ENCODE data around the gene CCDC33.

The CCDC33 gene

DNA sequence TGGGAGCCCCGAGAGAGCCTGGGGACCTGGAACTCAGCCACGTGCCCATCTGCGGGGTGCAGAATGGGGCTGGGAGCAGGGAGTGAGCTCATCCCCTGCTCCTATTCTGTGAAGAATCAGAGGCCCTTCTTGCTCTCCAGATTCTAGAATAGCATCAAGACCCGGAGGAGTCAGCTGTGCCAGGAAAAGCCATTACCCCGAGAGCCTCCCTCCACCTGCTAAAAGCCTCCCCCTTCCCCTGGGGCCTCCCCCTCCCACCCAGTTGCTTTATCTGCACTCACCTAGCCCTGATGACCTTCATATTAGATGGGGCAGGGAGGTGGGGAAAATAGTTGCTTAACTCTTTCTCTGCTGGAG lies 23.1 kb downstream of the CCDC33 start:
- DNase-seq (ENCODE audit: low spot score), result no peak

DNA sequence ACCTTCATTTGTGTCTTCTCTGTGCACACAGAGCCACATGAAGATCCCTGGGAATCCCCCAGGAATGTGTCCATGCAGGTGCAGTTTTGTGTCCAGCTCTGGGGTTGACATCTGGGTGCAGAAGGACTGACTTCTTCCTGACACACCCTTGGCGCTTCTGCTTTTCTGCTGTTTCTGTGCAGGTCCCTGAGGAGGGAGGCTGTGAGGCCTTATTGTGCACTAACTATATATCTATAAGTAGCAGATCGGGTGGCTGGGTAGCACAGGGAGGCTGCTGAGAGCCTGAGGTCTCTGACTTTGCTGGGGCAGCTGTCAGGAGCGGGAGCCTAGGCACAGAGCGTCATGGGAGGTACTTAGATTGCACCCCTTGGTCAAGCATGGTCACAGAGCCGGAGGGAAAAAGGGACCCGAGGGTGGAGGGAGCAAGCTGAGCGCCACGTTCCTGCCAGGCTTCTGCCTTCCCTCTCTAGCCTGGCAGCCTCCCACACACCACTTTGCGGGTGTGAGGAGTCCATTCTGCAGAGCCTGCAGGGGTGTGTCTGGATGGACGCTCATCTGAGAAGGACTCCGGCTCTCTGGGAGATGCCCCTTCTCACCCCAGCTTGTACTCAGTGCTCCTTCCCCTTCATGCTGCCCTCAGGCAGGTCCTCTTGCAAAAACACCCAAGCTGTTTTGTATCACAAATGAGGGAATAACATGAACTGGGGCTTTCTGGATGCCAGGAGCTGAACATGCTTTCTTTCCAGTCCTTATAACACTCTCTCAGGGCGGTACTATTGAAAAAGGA lies 23.9 kb downstream of the CCDC33 start:
- DNase-seq (ENCODE audit: low spot score), result no peak

DNA sequence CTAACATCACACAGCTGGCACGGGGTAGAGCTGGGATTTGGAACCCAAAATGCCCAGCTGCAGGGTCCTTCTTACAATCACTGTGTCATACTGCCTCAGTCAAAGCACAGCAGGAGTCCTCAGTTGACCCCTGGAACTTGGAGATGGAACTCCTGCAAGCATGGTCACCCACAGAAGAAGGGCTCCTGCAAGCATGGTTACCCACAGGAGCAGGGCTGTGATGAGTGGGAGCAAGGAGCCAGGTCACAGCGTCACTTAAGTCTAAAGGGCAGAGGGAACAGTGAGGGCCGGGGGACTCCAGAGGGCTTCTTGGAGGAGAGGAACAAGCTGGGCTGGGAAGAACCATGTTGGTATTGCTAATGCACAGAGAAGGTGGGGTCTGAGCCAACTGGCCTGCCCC lies 24.9 kb downstream of the CCDC33 start:
- DNase-seq (ENCODE audit: low spot score), result no peak

DNA sequence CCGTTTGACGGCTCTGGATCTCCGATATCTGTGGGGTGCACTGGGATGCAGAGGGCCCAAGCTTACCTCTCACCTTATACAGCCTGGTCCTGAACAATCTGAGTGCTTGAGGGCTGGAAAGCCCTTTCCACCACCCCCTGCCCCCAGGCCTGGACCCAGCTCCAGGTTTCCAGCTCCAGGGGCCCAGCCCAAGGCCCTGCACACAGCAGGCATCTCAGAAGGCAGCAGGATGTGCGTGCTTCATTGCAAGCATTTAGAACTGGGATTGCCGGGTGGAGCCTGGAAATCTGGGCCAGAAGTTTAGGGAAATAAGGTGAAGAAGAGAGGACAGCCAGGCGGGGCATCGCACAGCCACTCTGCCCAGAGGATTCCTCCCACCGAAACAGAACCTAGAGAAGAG lies 25.6 kb downstream of the CCDC33 start:
- no peak for DNase-seq (ENCODE audit: low spot score)

DNA sequence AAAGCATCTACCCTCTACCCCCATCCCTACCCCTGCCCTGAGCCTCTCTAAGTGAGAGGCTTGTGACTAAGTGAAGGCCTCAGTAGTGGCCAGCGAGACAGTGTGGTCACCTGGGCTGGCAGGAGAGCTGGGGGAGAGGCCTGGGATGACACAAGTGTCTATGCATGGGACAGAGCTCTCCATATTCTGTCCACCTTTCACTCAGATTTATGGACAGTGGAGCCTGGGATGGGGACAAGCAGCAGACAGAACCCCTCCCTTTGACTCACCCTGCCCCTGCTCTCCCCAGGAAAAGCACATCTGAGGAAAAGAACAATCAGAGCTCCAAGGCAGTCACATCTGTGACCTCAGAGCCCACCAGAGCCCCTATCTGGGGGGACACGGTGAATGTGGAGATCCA lies 26.0 kb downstream of the CCDC33 start:
- DNase-seq (ENCODE audit: low spot score), result no peak

DNA sequence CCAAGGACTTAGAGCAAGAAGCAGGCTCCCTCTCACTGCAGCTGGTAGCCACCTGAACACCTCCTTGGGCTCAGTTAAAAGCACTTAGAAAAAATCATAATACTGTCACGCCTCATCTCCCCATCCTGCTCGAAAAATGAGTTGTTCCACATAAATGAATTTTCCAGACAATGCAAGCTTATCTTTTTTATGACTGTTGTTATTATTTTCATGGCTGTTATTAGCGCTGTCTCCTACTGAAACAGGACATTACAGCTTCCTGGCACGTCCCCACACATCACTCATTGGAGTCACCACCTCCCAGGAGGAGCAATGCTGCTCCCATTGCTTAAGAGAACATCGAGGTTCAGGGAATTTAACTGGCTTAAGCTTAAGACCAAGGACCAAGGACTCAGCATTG lies 26.5 kb downstream of the CCDC33 start:
- no peak for DNase-seq (ENCODE audit: low spot score)

DNA sequence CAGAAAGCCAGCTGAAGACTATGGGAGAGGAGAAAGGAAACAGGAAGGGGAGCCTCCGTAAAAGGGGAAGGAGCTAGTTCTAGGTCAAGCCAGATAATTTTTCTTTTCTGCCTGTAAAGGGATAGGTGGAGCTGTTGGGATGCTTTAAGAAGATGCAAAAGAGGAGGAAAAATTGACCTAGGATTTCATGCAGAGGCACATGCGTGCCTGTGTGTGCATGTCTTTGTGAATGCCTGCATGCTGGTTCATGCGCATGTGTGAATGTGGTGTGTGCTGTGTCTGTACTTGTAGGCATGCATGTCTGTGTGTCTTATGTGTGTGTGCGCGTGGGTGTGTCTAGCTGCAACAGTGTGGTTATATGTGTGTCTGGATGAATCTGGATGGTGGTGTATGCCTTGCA lies 27.3 kb downstream of the CCDC33 start:
- no peak for DNase-seq (ENCODE audit: low spot score)

DNA sequence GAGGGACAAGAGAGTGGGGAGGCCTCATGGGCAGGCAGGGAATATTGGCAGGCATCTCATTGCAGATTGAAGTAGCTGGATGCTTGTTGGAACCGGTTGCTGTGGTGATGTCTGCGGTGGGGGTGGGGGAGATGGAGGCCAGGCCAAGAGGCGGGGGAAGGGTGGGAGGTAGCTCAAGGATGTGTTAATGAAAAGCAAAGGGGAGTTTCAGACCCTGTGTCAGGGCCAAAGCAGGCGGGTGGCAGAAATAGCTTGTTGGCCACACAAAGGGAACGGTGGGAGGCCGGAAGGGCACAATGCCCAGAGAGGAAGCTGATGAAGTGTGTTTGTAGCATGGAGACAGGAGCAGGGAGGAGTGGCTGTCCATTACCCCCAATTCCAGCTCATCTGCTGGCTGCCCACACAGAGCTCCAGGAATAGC lies 28.0 kb downstream of the CCDC33 start:
- DNase-seq (ENCODE audit: low spot score), result no peak

DNA sequence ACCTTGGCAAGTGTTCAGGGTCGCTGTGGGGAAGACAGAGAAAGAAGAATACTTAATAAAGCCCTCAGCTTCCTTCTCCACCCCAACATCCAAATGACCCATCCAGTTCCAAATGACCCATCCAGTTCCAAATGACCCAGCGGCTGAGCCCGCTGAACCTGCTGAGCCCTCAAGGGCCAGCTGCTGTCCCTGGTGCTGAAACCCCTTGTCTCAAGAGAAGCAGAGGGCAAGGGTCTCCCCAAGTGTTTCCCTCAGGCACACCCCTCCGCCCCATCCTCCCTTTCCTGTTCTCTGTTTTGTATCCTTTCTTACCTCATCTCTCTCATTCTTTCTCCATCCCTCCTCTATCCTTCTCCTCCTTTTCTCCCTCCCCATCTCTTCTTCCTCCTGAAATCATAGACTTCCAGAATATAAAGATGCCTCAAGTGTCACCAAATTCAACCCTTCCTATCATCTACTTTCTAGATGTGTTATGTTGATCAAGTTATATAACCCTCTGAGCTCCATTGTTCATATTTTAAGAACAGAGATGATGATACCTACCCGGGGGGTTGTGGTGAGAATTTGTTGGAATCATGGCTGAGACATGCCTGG lies 29.0 kb downstream of the CCDC33 start:
- no peak for DNase-seq (ENCODE audit: low spot score)

DNA sequence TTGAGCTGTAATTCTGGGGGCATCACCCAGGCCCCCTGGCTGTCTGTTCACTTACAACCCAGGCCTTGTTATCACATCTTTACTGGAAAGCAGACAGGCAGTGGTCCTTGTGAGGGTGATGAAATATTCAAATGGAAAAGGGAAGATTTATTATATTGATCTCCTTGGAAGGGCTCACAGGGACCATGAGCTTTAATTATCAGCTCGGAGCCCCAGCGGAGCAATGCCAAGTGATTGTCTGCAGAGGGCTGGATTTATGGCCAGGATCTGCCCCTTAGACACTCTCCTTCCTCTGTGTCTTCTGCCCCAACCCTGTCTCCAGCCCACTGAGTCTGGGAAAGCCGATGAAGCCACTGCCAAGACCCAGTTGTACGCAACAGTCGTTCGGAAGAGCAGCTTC lies 31.9 kb downstream of the CCDC33 start:
- DNase-seq (ENCODE audit: low spot score), result no peak

DNA sequence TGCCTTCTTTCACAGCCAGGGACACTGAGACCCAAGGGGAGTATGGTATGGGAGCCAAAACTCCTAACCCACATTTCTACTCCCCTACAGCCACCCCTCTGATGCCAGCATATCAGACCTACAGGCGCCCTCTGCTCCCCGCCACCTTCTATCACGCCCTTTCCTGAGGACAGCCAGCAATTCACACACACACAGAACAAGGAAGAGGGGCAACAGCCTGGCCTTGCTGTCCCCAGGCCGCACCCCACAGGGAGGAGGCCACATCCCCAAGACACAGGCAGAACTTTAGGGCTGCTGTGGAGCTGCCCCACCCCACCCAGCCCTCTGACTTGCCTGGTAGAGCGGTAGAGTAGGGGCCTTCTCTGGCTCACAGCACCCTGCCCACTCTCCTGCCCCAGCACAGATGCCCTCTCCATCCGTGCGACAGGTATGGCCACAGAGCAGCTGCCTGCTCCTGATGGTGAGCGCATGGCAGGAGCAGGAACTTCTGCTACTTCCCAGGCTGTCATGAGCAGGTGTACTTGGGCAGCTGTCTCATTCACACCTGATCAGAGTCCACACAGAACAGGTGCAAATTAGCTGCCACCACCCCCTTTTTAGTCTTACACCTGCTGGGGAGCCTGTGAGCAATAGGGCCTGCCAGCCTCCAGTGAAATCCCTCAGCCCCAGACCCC lies 33.4 kb downstream of the CCDC33 start:
- no peak for DNase-seq (ENCODE audit: low spot score)

DNA sequence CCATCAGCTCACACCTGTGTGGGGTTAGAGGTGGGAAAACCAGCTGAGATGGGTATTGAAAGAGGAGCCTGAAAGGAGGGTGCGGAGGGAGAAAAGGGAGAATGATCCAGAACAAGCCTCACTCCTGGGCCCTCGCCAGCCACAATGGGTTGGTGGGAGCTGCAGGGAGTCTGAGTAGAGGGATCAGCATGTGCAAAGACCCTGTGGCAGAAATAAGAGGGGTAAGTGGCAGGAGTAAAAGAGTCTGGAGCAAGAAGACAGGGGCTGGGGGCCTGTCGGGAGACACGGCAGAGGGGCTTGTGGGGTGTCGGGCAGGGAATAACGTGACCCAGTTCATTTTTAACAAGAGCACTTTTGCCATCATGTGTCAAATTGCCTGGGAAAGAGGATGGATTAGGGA lies 34.0 kb downstream of the CCDC33 start:
- DNase-seq (ENCODE audit: low spot score), result no peak

DNA sequence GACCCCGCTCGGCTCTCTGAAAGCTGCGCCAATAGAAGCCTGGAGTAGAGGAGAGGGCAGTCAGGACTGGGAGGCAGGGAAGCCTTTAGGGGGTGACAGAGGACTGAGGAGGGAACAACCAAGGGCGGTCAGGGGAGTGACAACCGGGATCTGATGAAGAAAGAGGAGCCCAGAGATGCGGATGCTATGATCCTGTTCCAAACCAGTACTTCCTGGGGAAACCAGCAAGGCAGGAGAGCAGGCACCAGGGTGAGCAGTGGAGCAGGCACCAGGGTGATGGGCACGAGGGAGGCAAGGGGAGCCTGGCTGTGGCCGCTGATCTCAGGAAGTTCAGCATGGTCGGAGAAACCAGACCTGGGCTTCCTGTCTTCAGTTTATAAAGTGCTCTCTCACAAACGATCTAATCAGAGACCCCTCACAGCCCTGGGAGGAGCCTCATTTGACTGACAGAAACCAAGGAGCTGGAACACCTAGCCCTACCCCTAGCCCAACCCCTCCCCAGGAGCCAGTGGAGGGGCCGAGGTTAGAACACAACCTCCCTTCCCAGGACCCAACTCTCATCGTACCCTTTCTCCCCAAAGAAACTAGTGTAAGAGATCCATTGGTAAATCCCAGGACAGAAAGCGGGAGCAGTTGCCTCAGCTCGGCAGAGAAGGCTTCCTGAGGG lies 34.9 kb downstream of the CCDC33 start:
- DNase-seq (ENCODE audit: low spot score), result no peak

DNA sequence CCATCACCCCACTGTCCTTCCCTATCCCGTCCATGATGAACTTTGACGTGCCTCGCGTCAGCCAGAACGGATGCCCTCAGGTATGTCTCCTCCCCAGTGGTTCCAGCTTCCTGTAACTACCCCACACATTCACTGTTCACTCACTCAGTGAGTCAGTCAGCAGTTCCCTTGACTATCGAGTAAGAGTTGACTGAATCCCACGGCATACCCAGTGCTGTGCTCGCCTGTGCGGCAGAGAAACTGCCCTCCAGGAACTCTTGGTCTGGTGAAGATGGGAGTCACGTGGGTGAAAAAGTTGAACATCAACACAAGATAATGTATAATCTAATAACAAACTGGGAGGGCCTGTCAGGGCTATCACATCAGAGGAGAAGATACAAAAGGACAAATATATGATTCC lies 36.7 kb downstream of the CCDC33 start:
- DNase-seq (ENCODE audit: low spot score), result no peak

DNA sequence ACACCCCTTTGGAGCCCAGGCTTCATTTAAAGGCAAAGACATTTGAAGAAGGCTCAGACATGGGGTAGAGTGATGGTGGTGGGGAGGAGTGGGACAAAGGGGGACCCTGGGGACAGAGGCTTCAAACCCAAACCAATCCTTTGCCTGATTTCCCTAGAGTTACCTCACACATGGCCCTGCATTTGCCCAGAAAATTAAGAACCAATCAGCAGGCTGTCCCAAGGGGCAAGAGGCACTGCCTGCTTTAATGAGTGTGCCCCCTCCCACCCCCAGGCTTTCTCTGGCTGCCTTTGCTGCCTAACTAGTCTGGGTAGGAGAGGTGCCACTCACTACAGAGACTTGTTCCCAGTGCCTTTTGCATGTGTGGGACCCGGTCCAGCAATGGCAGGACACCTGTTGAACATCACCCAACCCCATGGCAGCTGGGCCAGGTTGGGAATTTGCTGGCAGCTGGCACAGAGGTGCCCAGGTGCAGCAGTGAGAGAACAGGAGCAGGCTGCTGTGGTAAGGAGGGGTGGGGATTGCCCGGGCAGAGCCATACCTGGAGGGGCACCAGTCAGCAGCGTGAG lies 38.4 kb downstream of the CCDC33 start:
- no peak for DNase-seq (ENCODE audit: low spot score)

DNA sequence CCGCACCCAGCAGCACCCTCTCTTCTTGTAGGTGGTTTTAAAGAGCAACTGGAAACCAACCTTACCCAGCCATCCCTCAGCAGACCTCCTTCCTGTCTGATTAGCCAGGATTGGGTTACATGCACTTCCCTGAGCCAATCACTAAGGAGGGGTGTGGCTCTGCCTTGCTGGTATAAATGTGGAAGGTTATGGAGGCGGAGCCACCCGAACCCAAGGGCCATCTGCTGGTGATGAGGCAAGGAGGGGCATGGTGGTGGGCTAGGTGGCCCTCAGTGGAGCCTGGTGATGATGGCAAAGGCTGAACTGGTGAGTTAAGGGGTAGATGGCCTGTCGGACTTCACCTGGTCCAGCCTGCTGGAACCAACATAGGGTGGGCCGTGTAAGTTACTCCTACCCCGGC lies 39.8 kb downstream of the CCDC33 start:
- DNase-seq (ENCODE audit: low spot score), result no peak

DNA sequence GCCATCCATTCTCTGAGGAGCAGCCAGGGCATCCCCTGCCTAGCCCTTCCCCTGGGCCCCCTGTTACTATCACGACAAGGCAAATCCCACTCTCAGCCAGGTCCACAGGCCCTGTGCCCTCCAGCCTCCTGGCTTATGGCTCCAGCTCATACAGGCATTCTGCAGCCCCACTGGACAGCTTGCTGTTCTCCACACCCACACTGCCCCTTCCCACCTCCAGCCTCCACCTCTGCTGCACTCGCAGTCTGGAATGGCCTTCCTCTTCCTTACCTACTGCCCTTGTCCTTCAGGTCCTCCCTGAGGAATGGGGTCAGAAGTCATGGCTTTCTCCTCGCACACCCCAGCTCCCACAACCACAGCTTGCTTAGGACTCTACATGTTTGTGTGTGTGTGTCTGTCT lies 40.4 kb downstream of the CCDC33 start:
- DNase-seq (ENCODE audit: low spot score), result no peak

DNA sequence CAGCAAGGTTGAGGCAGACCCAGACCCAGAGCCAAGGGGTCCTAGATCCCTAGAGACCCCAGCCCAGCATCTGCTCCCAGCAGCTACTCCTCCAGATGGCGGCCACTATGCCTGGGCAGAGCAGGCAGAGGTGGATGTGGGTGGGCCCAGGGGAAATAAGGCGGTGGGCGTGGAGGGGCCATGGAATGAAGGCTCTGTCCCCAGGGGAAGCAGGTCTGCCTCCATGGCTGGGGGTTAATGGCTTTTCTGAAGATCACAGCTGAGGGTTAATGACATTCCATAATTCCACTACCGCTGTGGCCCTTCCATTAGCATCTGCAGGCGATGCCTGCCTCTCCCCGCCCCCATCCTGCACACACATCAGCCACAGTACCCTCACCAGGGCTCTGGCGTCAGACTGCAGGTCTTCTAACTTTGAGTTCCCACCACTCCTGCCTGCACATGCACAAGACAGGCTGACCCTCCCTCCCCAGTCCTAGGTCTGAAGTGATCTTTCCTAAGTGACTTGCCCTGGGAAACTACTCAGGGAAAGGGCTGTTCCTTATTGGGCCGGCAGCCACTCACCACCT lies 41.2 kb downstream of the CCDC33 start:
- DNase-seq (ENCODE audit: low spot score), result no peak

DNA sequence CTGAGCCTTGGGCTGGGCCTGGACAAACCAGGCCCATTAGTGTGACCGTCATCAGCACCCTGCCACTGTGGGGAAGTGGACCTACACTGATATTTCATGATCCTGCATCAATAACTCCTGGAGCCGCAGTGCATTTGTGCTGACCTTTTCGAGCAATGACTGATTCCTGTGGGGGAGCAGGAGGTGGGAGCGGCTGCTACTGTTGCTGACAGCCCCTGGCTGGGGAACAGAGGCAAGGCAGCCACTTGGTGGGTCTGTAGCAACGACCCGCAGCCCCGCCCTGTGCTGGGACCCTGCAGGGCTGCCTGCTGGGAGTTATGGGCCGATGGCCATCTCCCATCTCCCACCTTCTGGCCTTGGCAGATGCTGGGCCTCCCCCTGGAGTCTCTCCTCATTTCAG lies 42.1 kb downstream of the CCDC33 start:
- DNase-seq (ENCODE audit: low spot score), result no peak

DNA sequence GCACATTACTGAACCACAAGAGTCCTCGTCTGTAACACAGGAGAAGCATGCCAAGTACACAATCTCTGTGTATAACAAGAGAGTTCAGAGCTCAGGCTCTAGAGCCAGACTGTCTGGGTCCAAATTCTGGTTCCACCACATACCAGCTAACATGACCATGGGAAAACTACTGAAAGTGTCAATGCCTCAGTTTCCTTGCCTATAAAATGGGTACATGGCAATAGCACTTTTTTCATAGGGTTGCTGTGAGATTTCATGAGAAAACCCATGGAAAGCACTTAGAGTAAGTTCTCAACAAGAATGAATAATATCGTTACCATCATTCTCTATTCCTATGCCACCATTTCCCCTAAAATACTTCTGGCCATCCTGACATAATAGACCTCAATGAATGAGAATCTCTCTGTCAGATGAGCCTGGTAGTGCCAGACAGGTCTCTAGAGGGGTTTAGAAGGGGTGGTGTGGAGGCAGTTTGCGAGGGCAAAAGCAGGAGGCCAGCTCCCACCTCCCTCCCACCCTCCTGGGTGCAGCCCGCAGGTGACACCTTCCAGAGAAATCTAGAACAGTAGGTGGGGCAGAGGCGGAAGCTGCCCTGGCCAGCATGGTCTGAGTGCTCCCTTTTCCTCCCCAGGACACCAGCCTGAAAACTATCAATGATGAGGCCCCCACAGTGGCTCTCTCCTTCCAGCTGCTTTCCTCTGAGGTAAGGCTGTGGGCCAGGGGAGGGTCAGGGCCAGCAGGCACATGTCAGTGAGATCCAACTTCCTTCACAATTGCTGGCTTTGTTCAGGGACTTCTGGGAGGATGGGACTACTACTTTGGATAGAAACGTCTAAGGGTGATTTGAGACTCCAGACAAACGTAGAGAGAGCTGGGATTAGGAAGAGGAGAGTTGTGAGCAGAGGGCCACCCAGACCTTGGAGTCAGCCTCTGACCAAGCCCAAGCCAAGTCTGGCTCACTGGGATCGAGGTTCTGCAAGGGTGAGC lies 45.3 kb downstream of the CCDC33 start:
- no peak for DNase-seq (ENCODE audit: low spot score)

DNA sequence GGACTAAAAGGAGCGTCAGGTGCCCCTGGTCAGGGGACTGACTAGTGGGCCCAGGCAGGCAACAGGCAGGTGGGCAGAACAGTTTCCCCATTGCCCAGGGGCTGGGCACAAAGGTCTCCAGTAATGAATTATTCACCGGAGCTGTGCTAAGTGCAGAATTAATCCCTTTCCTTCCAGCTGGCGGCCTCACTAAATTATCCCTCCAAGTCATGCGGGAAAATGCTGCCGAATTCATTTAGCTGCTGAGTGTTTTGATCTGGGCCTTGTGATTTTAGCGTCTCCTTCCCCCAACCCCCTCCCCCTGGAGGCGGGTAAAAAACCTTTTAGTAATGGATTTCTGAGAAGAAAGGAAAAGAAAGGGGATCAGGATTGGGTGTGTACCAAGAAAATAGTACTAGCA lies 47.2 kb downstream of the CCDC33 start:
- DNase-seq (ENCODE audit: low spot score), result no peak
